Kidney (tissue), 14 donors: ENCODE data around the gene GMDS. TPM values are rescaled to one million over a fixed set of nuclear protein-coding genes. Genes with fewer than 3 reads are reported as not detected.

Experiments
- DNase-seq, 5 donors: peaks; one replicate each; pipeline ENCODE4 v3.0.0-alpha.2; 2013 to 2020
- FAIRE-seq: peaks from 2 replicates; lab custom pipeline; 2012; peaks lifted over from hg19 to GRCh38; lab: Jason Lieb, UNC
- H3K27ac ChIP-seq, 2 donors: one replicate each; pipeline ENCODE4 v1.7.0; 2013; ENCODE audit warnings: low read depth in 2 of 2, low read length in 2 of 2, inconsistent platforms in 1 of 2
- H3K27me3 ChIP-seq: one replicate; pipeline ENCODE4 v1.7.1; 2013; ENCODE audit warnings: low read length, inconsistent platforms; ENCODE audit not compliant: control insufficient read depth, insufficient read depth
- H3K36me3 ChIP-seq, 3 donors: one replicate each; pipeline versions ENCODE4 v1.7.0 to v1.7.1; 2013; ENCODE audit warnings: low read length in 3 of 3, control low read depth in 1 of 3, inconsistent platforms in 1 of 3; ENCODE audit not compliant: insufficient read depth in 3 of 3, control insufficient read depth in 2 of 3
- H3K4me1 ChIP-seq, 3 donors: one replicate each; pipeline versions ENCODE4 v1.7.0 to v1.7.1; 2013; ENCODE audit warnings: low read length in 3 of 3, inconsistent platforms in 1 of 3, low read depth in 1 of 3; ENCODE audit not compliant: control insufficient read depth in 2 of 3, insufficient read depth in 2 of 3
- H3K4me3 ChIP-seq, 3 donors: one replicate each; pipeline versions ENCODE4 v1.7.0 to v1.8.1; 2013; ENCODE audit warnings: low read length in 3 of 3, control low read depth in 1 of 3, inconsistent platforms in 1 of 3
- H3K9ac ChIP-seq, 3 donors: one replicate each; pipeline versions ENCODE4 v1.7.0 to v1.7.1; 2013; ENCODE audit warnings: low read length in 3 of 3, control low read depth in 1 of 3, inconsistent platforms in 1 of 3
- H3K9me3 ChIP-seq, 3 donors: one replicate each; pipeline versions ENCODE4 v1.7.0 to v1.7.1; 2013; ENCODE audit warnings: low read length in 3 of 3, control low read depth in 1 of 3, inconsistent platforms in 1 of 3; ENCODE audit not compliant: control insufficient read depth in 2 of 3, insufficient read depth in 1 of 3
- CTCF ChIP-seq: IDR thresholded peaks from 3 replicates; pipeline ENCODE4 v1.5.1; 2012; ENCODE audit warnings: mild to moderate bottlenecking, moderate library complexity, borderline replicate concordance; ENCODE audit not compliant: insufficient read depth; ENCODE audit errors: extremely low read depth
- intact Hi-C: fragments of 100-400 bp; cut with DNase I; formaldehyde crosslinking; loops from one replicate; pipeline ENCODE4 v1.11.1; 2022
- polyA plus RNA-seq: library from polyadenylated mRNA; stranded (reverse); fragments of 350-450 nt; fragmentation: Illumina TruSeq; extraction: RNeasy Lipid Tissue Mini Kit (QIAGEN cat#74804); gene quantifications from one replicate; pipeline ENCODE4 v1.2.3, GENCODE V29; 2014; ENCODE audit warnings: low read depth, low replicate concordance; ENCODE audit not compliant: insufficient read depth
- total RNA-seq: library from RNA; stranded (reverse); fragmentation: NEBNext Ultra II Directional; extraction: Animal tissue kit (Norgen Biotek cat#: 25700); gene quantifications from one replicate; pipeline ENCODE4 v1.2.1, GENCODE V29; 2021
- donor health status: control.
- donor health status: control.
- donor health status: control.
- donor health status: control.
- donor health status: control.
- donor health status: DM: yes; HTN: yes; CAD: no.
- donor health status: Normal renal cell carcinoma (clear cell type).

GMDS gene
- total and polyA plus RNA-seq, 2 donors from 2014 or later = 49.6 to 63.7 TPM

GRCh38 chr6:1716396-1716795 is 529.0 kb downstream of the GMDS start:
- intact Hi-C loops = no loop called here
- DNase-seq = no peak
- no peaks in the 10 kb centered on the region for H3K36me3 ChIP-seq
- FAIRE-seq = no peak
- no peak for TF ChIP-seq CTCF
- no peaks in the 10 kb centered on the region for H3K9me3 ChIP-seq
- peaks cover 0 to 4% (median 0%) of the 10 kb centered on the region in 3 donors for H3K4me1 ChIP-seq
- no peak overlapping the region for H3K9ac ChIP-seq
- H3K27ac ChIP-seq = no peak overlapping the region
- H3K4me3 ChIP-seq = no peak overlapping the region
- H3K27me3 ChIP-seq = no peaks in the 10 kb centered on the region

GRCh38 chr6:1715336-1715735 is 530.1 kb downstream of the GMDS start:
- H3K36me3 ChIP-seq = no peaks in the 10 kb centered on the region
- H3K27me3 ChIP-seq = no peaks in the 10 kb centered on the region
- FAIRE-seq = no peak
- intact Hi-C loops = no loop called here
- no peak overlapping the region for H3K4me3 ChIP-seq
- TF ChIP-seq CTCF = no peak
- no peaks in the 10 kb centered on the region for H3K9me3 ChIP-seq
- DNase-seq = no peak
- no peak overlapping the region for H3K27ac ChIP-seq
- peaks cover 0 to 4% (median 0%) of the 10 kb centered on the region in 3 donors for H3K4me1 ChIP-seq
- no peak overlapping the region for H3K9ac ChIP-seq

- TF ChIP-seq CTCF = no peak
- H3K9me3 ChIP-seq = no peaks in the 10 kb centered on the region
- peaks cover 0 to 4% (median 0%) of the 10 kb centered on the region in 3 donors for H3K4me1 ChIP-seq
- DNase-seq (no peak), FAIRE-seq (no peak)
- intact Hi-C loops = no loop called here
- H3K27me3 ChIP-seq = no peaks in the 10 kb centered on the region
- no peak overlapping the region for H3K27ac ChIP-seq
- no peak overlapping the region for H3K9ac ChIP-seq
- H3K36me3 ChIP-seq = no peaks in the 10 kb centered on the region
- H3K4me3 ChIP-seq = no peak overlapping the region
Observed at GRCh38 chr6:1714654-1715053, 530.8 kb downstream of the GMDS start.

- intact Hi-C loops = no loop called here
Observed at GRCh38 chr6:1713016-1713600, 532.3 kb downstream of the GMDS start.

More at GRCh38 chr6:1713016-1713600, 532.3 kb downstream of the GMDS start:
- no peak for DNase-seq
- no peak for TF ChIP-seq CTCF
- Histone ChIP-seq H3K4me3 (no peak overlapping the region), H3K36me3 (no peaks in the 10 kb centered on the region), H3K4me1 (peaks cover 0 to 10% (median 8%) of the 10 kb centered on the region in 3 donors), H3K9ac (no peak overlapping the region), H3K27me3 (no peaks in the 10 kb centered on the region), H3K27ac (no peak overlapping the region), H3K9me3 (no peaks in the 10 kb centered on the region)
- FAIRE-seq = no peak
